Panc1 (cell line): ENCODE results near the gene TBC1D17. TPM values are rescaled to one million over a fixed set of nuclear protein-coding genes. Genes with fewer than 3 reads are reported as not detected.

Experiments used
- ATAC-seq: fragments of 200-7000 bp; cut with Tn5 transposase; 2 replicates; pipeline ENCODE4 v1.9.1; 2020; ENCODE audit warnings: mild to moderate bottlenecking, moderate library complexity
- BruUV-seq: library from RNA; stranded (reverse); fragments of 400-500 nt; replicated peaks from 2 replicates; lab custom pipeline; 2021; lab: Mats Ljungman, UMichigan
- CTCF ChIA-PET: fragments of 300-600 bp; sonication (Branson Sonifier 250); formaldehyde crosslinking; loops from one replicate; lab custom pipeline; 2022; ENCODE audit warnings: antibody characterized with exemption; lab: Charles Lee
- POLR2A ChIA-PET: fragments of 300-600 bp; sonication (Branson Sonifier 250); formaldehyde crosslinking; loops from one replicate; lab custom pipeline; 2022; ENCODE audit warnings: antibody characterized with exemption; lab: Charles Lee
- DNase-seq: peaks from one replicate; pipeline ENCODE4 v3.0.0-alpha.2; 2010; ENCODE audit warnings: low read depth, low spot score
- H3K27ac ChIP-seq: 2 replicates; pipeline ENCODE4 v1.5.1; 2011; ENCODE audit warnings: mild to moderate bottlenecking, low read length, inconsistent platforms
- H3K27me3 ChIP-seq: fragments of 200-500 bp; sonication (Bioruptor generic); 2 replicates; pipeline ENCODE4 v1.6.0; 2014; ENCODE audit warnings: low read length, inconsistent platforms; ENCODE audit not compliant: control insufficient read depth, insufficient read depth
- H3K36me3 ChIP-seq: fragments of 200-500 bp; sonication (Bioruptor generic); 2 replicates; pipeline ENCODE4 v1.5.1; 2014; ENCODE audit warnings: inconsistent platforms, mild to moderate bottlenecking, low read length, moderate library complexity; ENCODE audit not compliant: control insufficient read depth, insufficient read depth
- H3K4me1 ChIP-seq: 2 replicates; pipeline ENCODE4 v1.5.1; 2011; ENCODE audit warnings: inconsistent platforms, mild to moderate bottlenecking, low read length, moderate library complexity; ENCODE audit not compliant: control insufficient read depth, insufficient read depth
- H3K4me3 ChIP-seq, 2 experiments: 2 replicates each; pipeline ENCODE4 v1.5.1; 2011 to 2012; ENCODE audit warnings: low read depth in 2 of 2, low read length in 2 of 2, mild to moderate bottlenecking in 2 of 2, inconsistent platforms in 1 of 2, moderate library complexity in 1 of 2
- H3K9me3 ChIP-seq: fragments of 200-500 bp; sonication (Bioruptor generic); 2 replicates; pipeline ENCODE4 v1.5.1; 2014; ENCODE audit warnings: low read depth, mild to moderate bottlenecking, inconsistent platforms, low read length, moderate library complexity; ENCODE audit not compliant: control insufficient read depth, insufficient read depth
- CTCF ChIP-seq: fragments of 450-650 bp; IDR thresholded peaks from 2 replicates; pipeline ENCODE4 v1.5.1; 2017; ENCODE audit warnings: mild to moderate bottlenecking
- POLR2AphosphoS5 ChIP-seq: IDR thresholded peaks from 2 replicates; pipeline ENCODE4 v1.6.1; 2012; ENCODE audit warnings: mild to moderate bottlenecking, low read depth, low read length, moderate library complexity
- REST ChIP-seq, 2 experiments: IDR thresholded peaks; 2 replicates each; pipeline ENCODE4 v1.6.1; 2011 to 2012; ENCODE audit warnings: low read depth in 2 of 2, control low read depth in 1 of 2, low read length in 1 of 2, mild to moderate bottlenecking in 1 of 2, moderate library complexity in 1 of 2; ENCODE audit not compliant: insufficient read depth in 1 of 2
- SIN3A ChIP-seq: IDR thresholded peaks from 2 replicates; pipeline ENCODE4 v1.6.1; 2012; ENCODE audit warnings: low read depth, mild to moderate bottlenecking, low read length, moderate library complexity, borderline replicate concordance; ENCODE audit not compliant: insufficient read depth
- TCF7L2 ChIP-seq: IDR thresholded peaks from 2 replicates; pipeline ENCODE4 v1.6.1; 2011; ENCODE audit warnings: mild to moderate bottlenecking, low read depth, low read length, inconsistent platforms
- in situ Hi-C: cut with HindIII; loops from 2 replicates; pipeline ENCODE4 v1.10.0; 2016; ENCODE audit warnings: low sequenced_read_pairs, low pct_unique_long_range_greater_than_20kb
- intact Hi-C: fragments of 100-400 bp; cut with micrococcal nuclease; formaldehyde crosslinking; loops from one replicate; pipeline ENCODE4 v1.10.0; 2022; ENCODE audit not compliant: unreplicated experiment
- total RNA-seq: library from RNA; stranded (reverse); gene quantifications from one replicate; pipeline ENCODE4 v1.2.1, GENCODE V29; 2021; ENCODE audit not compliant: unreplicated experiment

Gene TBC1D17
- total RNA-seq, 1 experiment from 2014 or later, result 43.2 TPM

GRCh38 chr19:49912965-49913685 lies 35.6 kb downstream of the TBC1D17 start:
- no peaks in the 10 kb centered on the region for H3K9me3 ChIP-seq
- H3K27me3 ChIP-seq, result no peaks in the 10 kb centered on the region
- H3K4me1 ChIP-seq, result no peaks in the 10 kb centered on the region
- ChIA-PET POLR2A (no interaction called here), CTCF (no interaction called here)
- DNase-seq, result no peak
- no peak overlapping the region for H3K4me3 ChIP-seq
- BruUV-seq, result no TSS peak
- in situ Hi-C loops (no loop called here), intact Hi-C loops (no loop called here)
- no peaks in the 10 kb centered on the region; the same call in 1 of the 2 replicates for H3K36me3 ChIP-seq
- no peak for ATAC-seq
- H3K27ac ChIP-seq, result no peak overlapping the region
- TF ChIP-seq CTCF (no peak), TCF7L2 (no peak)

- Histone ChIP-seq H3K4me1 (no peaks in the 10 kb centered on the region), H3K36me3 (no peaks in the 10 kb centered on the region; the same call in 1 of the 2 replicates), H3K9me3 (no peaks in the 10 kb centered on the region), H3K27ac (no peak overlapping the region), H3K27me3 (no peaks in the 10 kb centered on the region), H3K4me3 (no peak overlapping the region)
- ATAC-seq (no peak), DNase-seq (no peak)
- intact Hi-C loops (no loop called here), in situ Hi-C loops (no loop called here)
- BruUV-seq, result no TSS peak
- no peak for TF ChIP-seq CTCF
- POLR2A ChIA-PET, result no interaction called here
- CTCF ChIA-PET, result no interaction called here
Measured at GRCh38 chr19:49913720-49914119, 36.2 kb downstream of the TBC1D17 start.

- Histone ChIP-seq H3K4me3 (no peak overlapping the region), H3K27me3 (no peaks in the 10 kb centered on the region), H3K9me3 (no peaks in the 10 kb centered on the region), H3K27ac (no peak overlapping the region), H3K4me1 (no peaks in the 10 kb centered on the region), H3K36me3 (no peaks in the 10 kb centered on the region)
- no TSS peak for BruUV-seq
- ATAC-seq, result no peak
- no peak for DNase-seq
- in situ Hi-C loops, result no loop called here
- intact Hi-C loops, result no loop called here
- POLR2A ChIA-PET, result no interaction called here
- TF ChIP-seq CTCF, result no peak
- TF ChIP-seq REST (IDR thresholded peaks at IDR 0.05; ENCODE audit: insufficient read depth in 1 of 2, low read depth in 2 of 2, low read length in 1 of 2), result no peak
- no peak for TF ChIP-seq POLR2AphosphoS5
- no peak for TF ChIP-seq TCF7L2
- TF ChIP-seq SIN3A, result no peak
- CTCF ChIA-PET, result no interaction called here
Measured at GRCh38 chr19:49915271-49915670, 37.8 kb downstream of the TBC1D17 start.
